Esophagus squamous epithelium (tissue), 4 donors: ENCODE results near the gene LOXL1.

Experiments used
- POLR2A ChIP-seq, 4 donors: fragments of 450-650 bp; IDR thresholded peaks; one replicate each; pipeline ENCODE4 v1.6.1; 2017; ENCODE audit warnings: antibody characterized with exemption in 4 of 4, mild to moderate bottlenecking in 4 of 4, moderate library complexity in 3 of 4
- TF ChIP-seq, protein P1 (sequence below), 6 experiments: fragments of 450-650 bp in 4 of 6; fragments of 200-600 bp in 2 of 6; sonication (generic) in 2 of 6; IDR thresholded peaks; one replicate each; pipeline ENCODE4 v1.5.1; 2016 to 2019; ENCODE audit warnings: antibody characterized with exemption in 6 of 6, mild to moderate bottlenecking in 4 of 6, moderate library complexity in 4 of 6

DNA sequence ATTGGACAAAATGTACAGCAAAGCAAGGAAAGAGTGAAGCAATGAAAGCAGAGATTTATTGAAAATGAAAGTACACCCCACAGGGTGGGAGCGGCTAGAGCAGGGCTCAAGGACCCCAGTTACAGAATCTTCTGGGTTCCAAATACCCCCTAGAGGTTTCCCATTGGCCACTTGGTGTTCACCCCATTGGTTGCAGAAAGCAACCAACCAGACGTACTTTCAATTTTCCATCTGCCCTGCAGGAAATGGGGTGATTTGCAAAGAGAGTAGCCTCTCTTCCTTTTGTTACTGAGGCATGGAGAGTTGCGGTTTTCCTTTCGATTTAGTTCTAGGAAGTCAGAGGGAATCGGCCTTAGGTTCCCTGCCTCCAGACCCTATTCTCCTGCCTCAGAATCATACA, 70.7 kb downstream of the LOXL1 start:
- TF ChIP-seq, protein P1, sequence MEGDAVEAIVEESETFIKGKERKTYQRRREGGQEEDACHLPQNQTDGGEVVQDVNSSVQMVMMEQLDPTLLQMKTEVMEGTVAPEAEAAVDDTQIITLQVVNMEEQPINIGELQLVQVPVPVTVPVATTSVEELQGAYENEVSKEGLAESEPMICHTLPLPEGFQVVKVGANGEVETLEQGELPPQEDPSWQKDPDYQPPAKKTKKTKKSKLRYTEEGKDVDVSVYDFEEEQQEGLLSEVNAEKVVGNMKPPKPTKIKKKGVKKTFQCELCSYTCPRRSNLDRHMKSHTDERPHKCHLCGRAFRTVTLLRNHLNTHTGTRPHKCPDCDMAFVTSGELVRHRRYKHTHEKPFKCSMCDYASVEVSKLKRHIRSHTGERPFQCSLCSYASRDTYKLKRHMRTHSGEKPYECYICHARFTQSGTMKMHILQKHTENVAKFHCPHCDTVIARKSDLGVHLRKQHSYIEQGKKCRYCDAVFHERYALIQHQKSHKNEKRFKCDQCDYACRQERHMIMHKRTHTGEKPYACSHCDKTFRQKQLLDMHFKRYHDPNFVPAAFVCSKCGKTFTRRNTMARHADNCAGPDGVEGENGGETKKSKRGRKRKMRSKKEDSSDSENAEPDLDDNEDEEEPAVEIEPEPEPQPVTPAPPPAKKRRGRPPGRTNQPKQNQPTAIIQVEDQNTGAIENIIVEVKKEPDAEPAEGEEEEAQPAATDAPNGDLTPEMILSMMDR (IDR thresholded peaks at IDR 0.05): peak in 2 of 6 experiments; percentile 7 to 10
- no peak for TF ChIP-seq POLR2A (IDR thresholded peaks at IDR 0.05)
